Liver (tissue), 9 donors: ENCODE results near the gene TMEM120A. TPM values are rescaled to one million over a fixed set of nuclear protein-coding genes. Genes with fewer than 3 reads are reported as not detected.

Source experiments
- DNase-seq: peaks from one replicate; pipeline ENCODE4 v3.0.0-alpha.2; 2017; ENCODE audit warnings: low spot score
- H3K27ac ChIP-seq, 2 donors: one replicate each; pipeline ENCODE4 v1.7.0; 2013; ENCODE audit warnings: inconsistent platforms in 2 of 2, low read length in 2 of 2, control low read depth in 1 of 2, low read depth in 1 of 2, mild to moderate bottlenecking in 1 of 2
- H3K27me3 ChIP-seq, 4 donors: one replicate each; pipeline versions ENCODE4 v1.6.1 to v1.7.0; 2013; ENCODE audit warnings: low read length in 3 of 4, inconsistent platforms in 1 of 4, mild to moderate bottlenecking in 1 of 4, moderate library complexity in 1 of 4; ENCODE audit not compliant: control insufficient read depth in 4 of 4, insufficient read depth in 4 of 4
- H3K36me3 ChIP-seq, 4 donors: one replicate each; pipeline versions ENCODE4 v1.6.1 to v1.7.0; 2013; ENCODE audit warnings: low read length in 3 of 4, mild to moderate bottlenecking in 3 of 4, low read depth in 1 of 4, moderate library complexity in 1 of 4; ENCODE audit not compliant: control insufficient read depth in 4 of 4, insufficient read depth in 3 of 4
- H3K4me1 ChIP-seq, 4 donors: one replicate each; pipeline versions ENCODE4 v1.6.1 to v1.7.0; 2013; ENCODE audit warnings: low read length in 3 of 4, mild to moderate bottlenecking in 3 of 4, moderate library complexity in 1 of 4; ENCODE audit not compliant: control insufficient read depth in 4 of 4, insufficient read depth in 4 of 4
- H3K4me3 ChIP-seq, 3 donors: one replicate each; pipeline versions ENCODE4 v1.6.1 to v1.7.0; 2013; ENCODE audit warnings: low read length in 3 of 3, control low read depth in 1 of 3, low read depth in 1 of 3, mild to moderate bottlenecking in 1 of 3
- H3K9ac ChIP-seq, 2 donors: one replicate each; pipeline ENCODE4 v1.7.0; 2013; ENCODE audit warnings: low read length in 2 of 2, mild to moderate bottlenecking in 2 of 2, moderate library complexity in 2 of 2, control low read depth in 1 of 2, low read depth in 1 of 2
- H3K9me3 ChIP-seq, 4 donors: one replicate each; pipeline versions ENCODE4 v1.6.1 to v1.7.0; 2013; ENCODE audit warnings: low read length in 3 of 4; ENCODE audit not compliant: control insufficient read depth in 4 of 4
- HNF4G ChIP-seq: IDR thresholded peaks from 2 replicates; pipeline ENCODE4 v1.6.1; 2016; ENCODE audit warnings: antibody characterized with exemption
- NR2F2 ChIP-seq: IDR thresholded peaks from 2 replicates; pipeline ENCODE4 v1.6.1; 2016; ENCODE audit warnings: antibody characterized with exemption
- RAD21 ChIP-seq, 2 donors: IDR thresholded peaks; 2 replicates each; pipeline ENCODE4 v1.6.1; 2016; ENCODE audit warnings: antibody characterized with exemption in 2 of 2, mild to moderate bottlenecking in 2 of 2
- RXRA ChIP-seq, 2 donors: IDR thresholded peaks; 2 replicates each; pipeline ENCODE4 v1.6.1; 2017 to 2018; ENCODE audit warnings: antibody characterized with exemption in 2 of 2, mild to moderate bottlenecking in 1 of 2
- SP1 ChIP-seq: IDR thresholded peaks from 2 replicates; pipeline ENCODE4 v1.6.1; 2018; ENCODE audit warnings: antibody characterized with exemption, mild to moderate bottlenecking
- YY1 ChIP-seq: IDR thresholded peaks from 2 replicates; pipeline ENCODE4 v1.6.1; 2016; ENCODE audit warnings: antibody characterized with exemption, mild to moderate bottlenecking
- WGBS: extraction: QIAGEN DNeasy Blood & Tissue Kit; methylation state at CpG from one replicate; pipeline ENCODE4 v1.1.7; 2013; 5-methylcytosine and 5-hydroxymethylcytosine counted together
- polyA plus RNA-seq, 2 donors: library from polyadenylated mRNA; stranded (reverse) in 1 of 2; unstranded in 1 of 2; fragments of 200-250 nt in 1 of 2; fragments of >200 nt in 1 of 2; fragmentation: Nextera tagmentation in 1 of 2; extraction: Ambion mirVana in 1 of 2; gene quantifications; one replicate each; pipeline versions ENCODE4 v1.2.1 to v1.2.3, GENCODE V29; 2013 to 2015
- total RNA-seq, 2 donors: library from RNA; depleted of rRNA; stranded (reverse); fragments of >200 nt; gene quantifications; one replicate each; pipeline ENCODE4 v1.2.3, GENCODE V29; 2014
- TF ChIP-seq, protein P1 (sequence below): fragments of 150-350 bp; IDR thresholded peaks from 2 replicates; pipeline ENCODE4 v1.5.1; 2017; ENCODE audit warnings: improper control_type of control experiment, low read depth, low read length; ENCODE audit not compliant: missing input control
- TF ChIP-seq, protein P2 (sequence below): IDR thresholded peaks from 2 replicates; pipeline ENCODE4 v1.6.1; 2016; ENCODE audit warnings: antibody characterized with exemption
- TF ChIP-seq, protein P3 (sequence below): IDR thresholded peaks from 2 replicates; pipeline ENCODE4 v1.6.1; 2016; ENCODE audit warnings: antibody characterized with exemption
- TF ChIP-seq, protein P4 (sequence below): IDR thresholded peaks from 2 replicates; pipeline ENCODE4 v1.6.1; 2016; ENCODE audit warnings: antibody characterized with exemption
- donor health status: healthy.
- donor health status: healthy.
- donor health status: healthy.
- donor health status: healthy.
- donor health status: healthy.

The TMEM120A gene
- total and polyA plus RNA-seq, 4 donors = 18.7 to 73.9 (median 32.1) TPM

DNA sequence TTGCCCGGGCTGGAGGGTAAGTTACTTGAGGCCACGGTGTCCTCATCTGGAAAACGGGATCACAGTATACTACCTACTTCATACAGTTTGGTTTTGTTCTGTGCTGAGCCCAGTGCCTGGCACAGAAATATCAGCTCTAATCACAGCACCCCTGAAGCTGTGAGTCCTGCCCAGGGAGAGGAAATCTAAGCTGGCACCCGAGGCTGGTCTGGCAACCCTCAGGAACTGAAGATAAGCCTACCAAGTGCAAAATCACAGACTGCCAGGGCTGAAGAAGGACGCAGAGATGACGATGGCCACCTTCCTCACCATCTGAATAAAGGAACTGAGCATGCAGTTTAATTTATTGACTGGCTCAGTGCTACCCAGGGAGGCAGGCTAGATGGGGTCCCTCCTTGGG is 7.7 kb upstream of the TMEM120A start:
- Histone ChIP-seq H3K27ac (no peak overlapping the region), H3K4me3 (no peak overlapping the region), H3K36me3 (peaks cover 4 to 29% (median 13%) of the 10 kb centered on the region in 4 donors), H3K9ac (no peak overlapping the region), H3K4me1 (no peaks in the 10 kb centered on the region), H3K27me3 (no peaks in the 10 kb centered on the region), H3K9me3 (no peaks in the 10 kb centered on the region)
- TF ChIP-seq, protein P1, sequence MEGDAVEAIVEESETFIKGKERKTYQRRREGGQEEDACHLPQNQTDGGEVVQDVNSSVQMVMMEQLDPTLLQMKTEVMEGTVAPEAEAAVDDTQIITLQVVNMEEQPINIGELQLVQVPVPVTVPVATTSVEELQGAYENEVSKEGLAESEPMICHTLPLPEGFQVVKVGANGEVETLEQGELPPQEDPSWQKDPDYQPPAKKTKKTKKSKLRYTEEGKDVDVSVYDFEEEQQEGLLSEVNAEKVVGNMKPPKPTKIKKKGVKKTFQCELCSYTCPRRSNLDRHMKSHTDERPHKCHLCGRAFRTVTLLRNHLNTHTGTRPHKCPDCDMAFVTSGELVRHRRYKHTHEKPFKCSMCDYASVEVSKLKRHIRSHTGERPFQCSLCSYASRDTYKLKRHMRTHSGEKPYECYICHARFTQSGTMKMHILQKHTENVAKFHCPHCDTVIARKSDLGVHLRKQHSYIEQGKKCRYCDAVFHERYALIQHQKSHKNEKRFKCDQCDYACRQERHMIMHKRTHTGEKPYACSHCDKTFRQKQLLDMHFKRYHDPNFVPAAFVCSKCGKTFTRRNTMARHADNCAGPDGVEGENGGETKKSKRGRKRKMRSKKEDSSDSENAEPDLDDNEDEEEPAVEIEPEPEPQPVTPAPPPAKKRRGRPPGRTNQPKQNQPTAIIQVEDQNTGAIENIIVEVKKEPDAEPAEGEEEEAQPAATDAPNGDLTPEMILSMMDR = no peak
- no peak for TF ChIP-seq HNF4G
- DNase-seq = no peak
- WGBS = 97% methylated on average over 6 of the region's 6 CpGs

DNA sequence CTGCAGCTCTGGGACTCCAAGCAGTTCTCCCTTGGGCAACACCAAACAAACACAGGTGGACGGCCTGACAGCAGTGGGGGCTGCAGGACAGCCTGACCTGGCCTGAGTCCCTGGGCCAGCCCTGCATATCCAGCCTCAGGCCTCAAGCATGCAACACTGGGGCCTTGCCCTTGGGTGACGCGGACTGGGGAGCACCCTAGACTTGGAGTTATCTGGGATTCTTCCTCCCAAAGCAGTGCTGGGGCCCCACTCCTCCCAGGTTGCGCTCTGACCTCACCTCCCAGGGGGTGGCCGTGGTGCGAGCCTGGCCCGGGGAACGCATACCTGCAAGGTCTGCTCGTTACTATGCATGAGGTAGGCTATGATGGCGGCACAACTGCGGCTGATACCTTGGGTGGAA is 6.2 kb upstream of the TMEM120A start:
- peaks cover 0 to 2% (median under 1%) of the 10 kb centered on the region in 4 donors for H3K4me1 ChIP-seq
- H3K36me3 ChIP-seq = peaks cover 4 to 28% (median 13%) of the 10 kb centered on the region in 4 donors
- no peak overlapping the region for H3K4me3 ChIP-seq
- no peak for DNase-seq
- TF ChIP-seq SP1 (no peak), RAD21 (IDR thresholded peaks at IDR 0.05) (no peak)
- TF ChIP-seq, protein P2, sequence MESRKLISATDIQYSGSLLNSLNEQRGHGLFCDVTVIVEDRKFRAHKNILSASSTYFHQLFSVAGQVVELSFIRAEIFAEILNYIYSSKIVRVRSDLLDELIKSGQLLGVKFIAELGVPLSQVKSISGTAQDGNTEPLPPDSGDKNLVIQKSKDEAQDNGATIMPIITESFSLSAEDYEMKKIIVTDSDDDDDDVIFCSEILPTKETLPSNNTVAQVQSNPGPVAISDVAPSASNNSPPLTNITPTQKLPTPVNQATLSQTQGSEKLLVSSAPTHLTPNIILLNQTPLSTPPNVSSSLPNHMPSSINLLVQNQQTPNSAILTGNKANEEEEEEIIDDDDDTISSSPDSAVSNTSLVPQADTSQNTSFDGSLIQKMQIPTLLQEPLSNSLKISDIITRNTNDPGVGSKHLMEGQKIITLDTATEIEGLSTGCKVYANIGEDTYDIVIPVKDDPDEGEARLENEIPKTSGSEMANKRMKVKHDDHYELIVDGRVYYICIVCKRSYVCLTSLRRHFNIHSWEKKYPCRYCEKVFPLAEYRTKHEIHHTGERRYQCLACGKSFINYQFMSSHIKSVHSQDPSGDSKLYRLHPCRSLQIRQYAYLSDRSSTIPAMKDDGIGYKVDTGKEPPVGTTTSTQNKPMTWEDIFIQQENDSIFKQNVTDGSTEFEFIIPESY = no peak
- TF ChIP-seq, protein P3, sequence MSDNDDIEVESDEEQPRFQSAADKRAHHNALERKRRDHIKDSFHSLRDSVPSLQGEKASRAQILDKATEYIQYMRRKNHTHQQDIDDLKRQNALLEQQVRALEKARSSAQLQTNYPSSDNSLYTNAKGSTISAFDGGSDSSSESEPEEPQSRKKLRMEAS = no peak
- H3K27ac ChIP-seq = no peak overlapping the region
- no peaks in the 10 kb centered on the region for H3K27me3 ChIP-seq
- H3K9me3 ChIP-seq = no peaks in the 10 kb centered on the region
- H3K9ac ChIP-seq = no peak overlapping the region
- WGBS = 97% methylated on average over 11 of the region's 11 CpGs

DNA sequence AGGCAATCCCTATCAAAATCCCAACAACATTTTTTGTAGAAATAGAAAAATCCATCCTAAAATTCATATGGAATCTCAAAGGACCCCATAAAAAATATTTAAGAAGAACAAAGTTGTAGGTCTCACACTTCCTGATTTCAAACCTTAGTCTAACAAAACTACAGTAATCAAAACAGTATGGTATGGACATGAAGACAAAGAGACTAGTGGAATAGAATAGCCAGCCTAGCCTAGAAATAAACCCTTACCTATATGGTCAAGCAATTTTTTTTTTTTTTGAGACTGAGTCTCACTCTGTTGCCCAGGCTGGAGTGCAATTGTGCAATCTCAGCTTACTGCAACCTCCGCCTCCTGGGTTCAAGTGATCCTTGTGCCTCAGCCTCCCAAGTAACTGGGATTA is 3.6 kb upstream of the TMEM120A start:
- Histone ChIP-seq H3K4me1 (peaks cover 6 to 25% (median 14%) of the 10 kb centered on the region in 4 donors), H3K9me3 (no peaks in the 10 kb centered on the region), H3K9ac (no peak overlapping the region), H3K4me3 (no peak overlapping the region), H3K27ac (no peak overlapping the region), H3K27me3 (no peaks in the 10 kb centered on the region), H3K36me3 (peaks cover 0 to 15% (median 8%) of the 10 kb centered on the region in 4 donors)
- no peak for DNase-seq
- WGBS = 96% methylated on average over 1 of the region's 1 CpG
- TF ChIP-seq, protein P1 = no peak
- TF ChIP-seq NR2F2 (no peak), YY1 (no peak), RAD21 (IDR thresholded peaks at IDR 0.05) (no peak), RXRA (IDR thresholded peaks at IDR 0.05) (no peak)
- TF ChIP-seq, protein P4, sequence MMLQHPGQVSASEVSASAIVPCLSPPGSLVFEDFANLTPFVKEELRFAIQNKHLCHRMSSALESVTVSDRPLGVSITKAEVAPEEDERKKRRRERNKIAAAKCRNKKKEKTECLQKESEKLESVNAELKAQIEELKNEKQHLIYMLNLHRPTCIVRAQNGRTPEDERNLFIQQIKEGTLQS = no peak
- TF ChIP-seq, protein P3 = no peak
- TF ChIP-seq, protein P2 = no peak
